ENCODE data around the gene TMPRSS4.

- TF ChIP-seq CTCF (IDR thresholded peaks at IDR 0.05) (no peak), POLR2AphosphoS5 (IDR thresholded peaks at IDR 0.05) (no peak), POLR2A (IDR thresholded peaks at IDR 0.05) (no peak)
Measured at GRCh38 chr11:118162846-118163245, 86.0 kb downstream of the TMPRSS4 start.
